IMR-90 (cell line): ENCODE measurements around the gene HSPA12A.

Experiments
- CEBPB ChIP-seq: IDR thresholded peaks from 2 replicates; pipeline ENCODE4 v1.6.1; 2012; ENCODE audit warnings: low read depth, low read length, improper control_type of control experiment
- CHD1 ChIP-seq: IDR thresholded peaks from 2 replicates; pipeline ENCODE4 v1.6.1; 2012; ENCODE audit warnings: low read depth, low read length, improper control_type of control experiment
- POLR2A ChIP-seq: IDR thresholded peaks from 2 replicates; pipeline ENCODE4 v1.6.1; 2012; ENCODE audit warnings: mild to moderate bottlenecking, low read depth, low read length
- TF ChIP-seq, protein P1 (sequence below): conservative IDR thresholded peaks from 2 replicates; pipeline ENCODE4 v1.5.1; 2012; ENCODE audit warnings: mild to moderate bottlenecking, low read depth, low read length, improper control_type of control experiment
- TF ChIP-seq, protein P2 (sequence below): fragments of 150-350 bp; IDR thresholded peaks from 2 replicates; pipeline ENCODE4 v1.6.1; 2016; ENCODE audit warnings: low read depth, mild to moderate bottlenecking, low read length, moderate library complexity, borderline replicate concordance

DNA sequence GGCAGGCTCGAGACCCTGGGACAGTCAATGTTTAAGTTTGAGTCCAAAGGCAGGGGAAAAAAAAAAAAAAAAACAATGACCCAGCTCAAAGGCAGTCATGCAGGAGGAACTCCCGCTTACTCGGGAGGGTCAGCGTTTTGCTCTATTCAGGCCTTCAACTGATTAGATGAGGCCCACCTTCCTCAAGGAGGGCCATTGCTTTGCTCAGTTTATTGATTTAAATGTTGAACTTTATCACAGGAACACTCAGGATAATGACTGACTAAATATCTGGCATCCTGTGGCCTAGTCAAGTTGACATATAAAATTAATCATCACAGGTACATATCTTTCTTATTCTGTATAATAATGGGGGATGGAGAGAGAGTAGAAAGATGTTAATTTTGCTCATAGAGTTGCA is 52.6 kb downstream of the HSPA12A start:
- TF ChIP-seq, protein P1, sequence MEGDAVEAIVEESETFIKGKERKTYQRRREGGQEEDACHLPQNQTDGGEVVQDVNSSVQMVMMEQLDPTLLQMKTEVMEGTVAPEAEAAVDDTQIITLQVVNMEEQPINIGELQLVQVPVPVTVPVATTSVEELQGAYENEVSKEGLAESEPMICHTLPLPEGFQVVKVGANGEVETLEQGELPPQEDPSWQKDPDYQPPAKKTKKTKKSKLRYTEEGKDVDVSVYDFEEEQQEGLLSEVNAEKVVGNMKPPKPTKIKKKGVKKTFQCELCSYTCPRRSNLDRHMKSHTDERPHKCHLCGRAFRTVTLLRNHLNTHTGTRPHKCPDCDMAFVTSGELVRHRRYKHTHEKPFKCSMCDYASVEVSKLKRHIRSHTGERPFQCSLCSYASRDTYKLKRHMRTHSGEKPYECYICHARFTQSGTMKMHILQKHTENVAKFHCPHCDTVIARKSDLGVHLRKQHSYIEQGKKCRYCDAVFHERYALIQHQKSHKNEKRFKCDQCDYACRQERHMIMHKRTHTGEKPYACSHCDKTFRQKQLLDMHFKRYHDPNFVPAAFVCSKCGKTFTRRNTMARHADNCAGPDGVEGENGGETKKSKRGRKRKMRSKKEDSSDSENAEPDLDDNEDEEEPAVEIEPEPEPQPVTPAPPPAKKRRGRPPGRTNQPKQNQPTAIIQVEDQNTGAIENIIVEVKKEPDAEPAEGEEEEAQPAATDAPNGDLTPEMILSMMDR: no peak
- TF ChIP-seq CHD1: no peak
- no peak for TF ChIP-seq POLR2A
- no peak for TF ChIP-seq CEBPB
- TF ChIP-seq, protein P2, sequence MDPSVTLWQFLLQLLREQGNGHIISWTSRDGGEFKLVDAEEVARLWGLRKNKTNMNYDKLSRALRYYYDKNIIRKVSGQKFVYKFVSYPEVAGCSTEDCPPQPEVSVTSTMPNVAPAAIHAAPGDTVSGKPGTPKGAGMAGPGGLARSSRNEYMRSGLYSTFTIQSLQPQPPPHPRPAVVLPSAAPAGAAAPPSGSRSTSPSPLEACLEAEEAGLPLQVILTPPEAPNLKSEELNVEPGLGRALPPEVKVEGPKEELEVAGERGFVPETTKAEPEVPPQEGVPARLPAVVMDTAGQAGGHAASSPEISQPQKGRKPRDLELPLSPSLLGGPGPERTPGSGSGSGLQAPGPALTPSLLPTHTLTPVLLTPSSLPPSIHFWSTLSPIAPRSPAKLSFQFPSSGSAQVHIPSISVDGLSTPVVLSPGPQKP: no peak
